ENCODE data around the gene SGMS1. TPM values are rescaled to one million over a fixed set of nuclear protein-coding genes. Genes with fewer than 3 reads are reported as not detected.
A peak's percentile ranks its signal among the peaks of the same experiment; 100 is the strongest.

SGMS1 gene
- total and polyA plus RNA-seq, 11 donors, result 6.9 to 40.6 (median 19.6) TPM

DNA sequence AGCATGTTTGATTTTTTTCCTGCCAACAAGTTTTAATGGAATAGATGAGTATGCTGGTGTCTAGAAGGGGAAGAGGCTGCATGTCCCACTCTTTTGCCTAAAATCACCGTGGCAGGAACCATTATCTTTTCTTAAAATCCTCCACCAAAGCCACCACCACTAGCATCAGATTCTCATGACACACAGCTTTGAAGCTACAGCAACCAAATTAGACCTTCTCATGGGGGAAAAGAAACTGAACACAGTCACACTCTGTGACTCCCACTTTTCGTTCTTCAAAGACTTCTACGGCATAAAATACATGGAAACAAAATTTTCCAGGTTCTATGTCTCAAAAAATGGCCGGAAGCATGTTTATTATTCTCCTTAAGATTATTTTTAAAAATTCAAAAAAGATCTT lies 81.8 kb downstream of the SGMS1 start:
- no peaks in the 10 kb centered on the region for H3K36me3 ChIP-seq
- H3K4me1 ChIP-seq, result peaks cover 0 to 52% (median 31%) of the 10 kb centered on the region in 12 donors
- intact Hi-C loops (cut with DNase I), result no loop called here
- DNase-seq (no peak), ATAC-seq (no peak)
- 82 to 98% (median 92%) methylated on average over 4 of the region's 4 CpGs for WGBS, 4 donors
- TF ChIP-seq, protein P1, sequence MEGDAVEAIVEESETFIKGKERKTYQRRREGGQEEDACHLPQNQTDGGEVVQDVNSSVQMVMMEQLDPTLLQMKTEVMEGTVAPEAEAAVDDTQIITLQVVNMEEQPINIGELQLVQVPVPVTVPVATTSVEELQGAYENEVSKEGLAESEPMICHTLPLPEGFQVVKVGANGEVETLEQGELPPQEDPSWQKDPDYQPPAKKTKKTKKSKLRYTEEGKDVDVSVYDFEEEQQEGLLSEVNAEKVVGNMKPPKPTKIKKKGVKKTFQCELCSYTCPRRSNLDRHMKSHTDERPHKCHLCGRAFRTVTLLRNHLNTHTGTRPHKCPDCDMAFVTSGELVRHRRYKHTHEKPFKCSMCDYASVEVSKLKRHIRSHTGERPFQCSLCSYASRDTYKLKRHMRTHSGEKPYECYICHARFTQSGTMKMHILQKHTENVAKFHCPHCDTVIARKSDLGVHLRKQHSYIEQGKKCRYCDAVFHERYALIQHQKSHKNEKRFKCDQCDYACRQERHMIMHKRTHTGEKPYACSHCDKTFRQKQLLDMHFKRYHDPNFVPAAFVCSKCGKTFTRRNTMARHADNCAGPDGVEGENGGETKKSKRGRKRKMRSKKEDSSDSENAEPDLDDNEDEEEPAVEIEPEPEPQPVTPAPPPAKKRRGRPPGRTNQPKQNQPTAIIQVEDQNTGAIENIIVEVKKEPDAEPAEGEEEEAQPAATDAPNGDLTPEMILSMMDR (IDR thresholded peaks at IDR 0.05), result no peak
- TF ChIP-seq POLR2A (IDR thresholded peaks at IDR 0.05), result no peak
- H3K4me3 ChIP-seq, result no peak overlapping the region
- H3K9me3 ChIP-seq, result no peaks in the 10 kb centered on the region
- no peak overlapping the region for H3K27ac ChIP-seq
- H3K27me3 ChIP-seq, result no peaks in the 10 kb centered on the region

DNA sequence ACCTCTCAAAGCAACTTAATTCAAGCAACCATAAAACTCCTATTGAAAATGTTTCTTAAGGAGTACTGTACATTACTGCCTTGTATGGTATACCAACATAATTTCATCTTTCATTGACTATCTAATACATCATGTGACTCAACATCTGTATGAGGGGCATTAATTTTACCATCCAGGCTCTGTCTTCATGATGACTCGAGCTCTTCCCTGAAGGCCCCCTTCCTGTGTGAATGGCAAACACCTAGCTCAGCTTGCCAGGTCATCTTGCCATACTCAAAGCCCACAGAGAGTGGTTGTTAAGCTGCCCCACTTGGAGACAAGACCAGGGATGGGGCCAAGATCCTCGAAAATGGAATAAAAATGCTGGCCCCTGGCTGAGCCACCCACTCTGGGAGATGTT lies 82.4 kb downstream of the SGMS1 start:
- ATAC-seq, result no peak
- Histone ChIP-seq H3K36me3 (no peaks in the 10 kb centered on the region), H3K4me1 (peaks cover 0 to 57% (median 31%) of the 10 kb centered on the region in 12 donors), H3K9me3 (no peaks in the 10 kb centered on the region), H3K27ac (no peak overlapping the region), H3K4me3 (no peak overlapping the region), H3K27me3 (no peaks in the 10 kb centered on the region)
- intact Hi-C loops (cut with DNase I), result no loop called here
- DNase-seq, result no peak
- TF ChIP-seq, protein P1 (IDR thresholded peaks at IDR 0.05), result no peak
- TF ChIP-seq POLR2A (IDR thresholded peaks at IDR 0.05), result no peak
- WGBS, 4 donors, result 71 to 92% (median 80%) methylated on average over 2 of the region's 2 CpGs

DNA sequence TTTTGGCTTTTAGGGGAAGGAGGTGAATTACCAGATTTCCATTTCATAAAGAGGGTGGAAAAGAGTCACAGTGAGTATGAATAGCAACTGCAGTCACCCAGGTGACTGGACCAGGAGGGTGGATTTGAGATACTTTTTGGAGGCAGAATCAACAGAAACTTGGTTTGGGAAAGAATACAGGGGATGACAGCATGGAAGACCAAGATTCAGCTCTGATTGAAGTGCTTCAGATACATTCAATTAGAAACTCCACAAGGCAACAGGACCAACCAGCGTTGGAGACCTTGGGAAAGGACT lies 83.0 kb downstream of the SGMS1 start:
- intact Hi-C loops (cut with DNase I), result no loop called here

DNA sequence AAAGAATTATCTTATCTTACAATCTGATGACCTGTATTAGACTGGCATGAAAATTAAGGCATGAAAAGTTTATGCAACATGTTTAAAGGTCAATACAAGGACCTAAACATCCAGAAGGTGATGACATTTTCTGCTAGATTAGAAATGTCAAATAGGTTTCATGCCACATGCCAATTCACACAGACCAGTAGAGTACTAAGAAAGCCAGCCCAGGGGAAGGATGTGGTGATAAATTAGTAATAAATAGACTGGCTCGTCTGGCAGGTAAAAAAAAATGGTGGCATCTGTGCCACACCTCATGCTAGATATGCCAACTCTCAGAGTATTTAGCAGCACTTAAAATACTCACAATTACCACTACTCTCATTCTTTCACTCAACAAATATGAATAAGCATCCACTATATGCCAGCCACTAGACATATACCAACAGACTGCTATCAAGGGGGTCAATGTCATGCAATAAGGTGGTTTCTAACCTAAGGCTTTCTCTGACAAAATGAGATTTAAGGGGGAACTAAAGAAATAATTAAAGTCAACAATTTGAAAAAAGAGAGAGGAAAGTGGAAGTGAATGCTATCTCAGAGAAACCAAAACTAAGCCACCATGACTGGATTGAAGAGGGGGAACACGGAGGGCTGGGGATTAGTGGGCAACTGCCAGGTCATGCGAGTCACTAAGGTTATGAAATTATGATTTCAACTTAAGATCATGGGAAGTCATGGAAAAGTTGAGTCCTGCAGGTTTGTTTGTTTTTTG lies 83.5 kb downstream of the SGMS1 start:
- DNase-seq, result no peak
- Histone ChIP-seq H3K27me3 (no peaks in the 10 kb centered on the region), H3K4me1 (peaks cover 0 to 55% (median 29%) of the 10 kb centered on the region in 12 donors), H3K9me3 (no peaks in the 10 kb centered on the region), H3K27ac (no peak overlapping the region), H3K4me3 (no peak overlapping the region), H3K36me3 (no peaks in the 10 kb centered on the region)
- no peak for TF ChIP-seq POLR2A (IDR thresholded peaks at IDR 0.05)
- TF ChIP-seq, protein P1 (IDR thresholded peaks at IDR 0.05), result no peak
- 67 to 79% (median 71%) methylated on average over 3 of the region's 3 CpGs for WGBS, 4 donors
- ATAC-seq, result peak in 2 of 4 donors; percentile 32 to 59
- intact Hi-C loops (cut with DNase I), result no loop called here

More for the DNA sequence above, 83.0 kb downstream of the SGMS1 start:
- no peak for ATAC-seq
- Histone ChIP-seq H3K27ac (no peak overlapping the region), H3K4me1 (peaks cover 0 to 57% (median 30%) of the 10 kb centered on the region in 12 donors), H3K9me3 (no peaks in the 10 kb centered on the region), H3K27me3 (no peaks in the 10 kb centered on the region), H3K4me3 (no peak overlapping the region), H3K36me3 (no peaks in the 10 kb centered on the region)
- TF ChIP-seq, protein P1 (IDR thresholded peaks at IDR 0.05), result no peak
- no peak for TF ChIP-seq POLR2A (IDR thresholded peaks at IDR 0.05)
- WGBS, 4 donors, result 86 to 100% (median 97%) methylated on average over 1 of the region's 1 CpG
- no peak for DNase-seq

Measured in heart left ventricle (tissue), 16 donors.